Mucosa of descending colon (tissue), 3 donors: ENCODE results near the gene SLX1A. TPM values are rescaled to one million over a fixed set of nuclear protein-coding genes. Genes with fewer than 3 reads are reported as not detected.

ENCODE experiments used
- ATAC-seq: fragments of 200-7000 bp; cut with Tn5 transposase; one replicate; pipeline ENCODE4 v1.9.1; 2020; ENCODE audit warnings: mild to moderate bottlenecking, moderate library complexity
- DNase-seq, 3 donors: peaks; one replicate each; pipeline ENCODE4 v3.0.0-alpha.2; 2020
- H3K36me3 ChIP-seq: fragments of 200-600 bp; one replicate; pipeline ENCODE4 v1.8.0; 2021; ENCODE audit warnings: low read depth, mild to moderate bottlenecking
- H3K4me1 ChIP-seq: fragments of 200-600 bp; one replicate; pipeline ENCODE4 v1.8.0; 2021; ENCODE audit warnings: low read depth, mild to moderate bottlenecking
- H3K4me3 ChIP-seq: fragments of 200-600 bp; one replicate; pipeline ENCODE4 v1.8.0; 2021; ENCODE audit warnings: mild to moderate bottlenecking
- H3K9me3 ChIP-seq: fragments of 200-600 bp; one replicate; pipeline ENCODE4 v1.8.0; 2021; ENCODE audit warnings: mild to moderate bottlenecking
- intact Hi-C, 2 donors: fragments of 100-400 bp; cut with DNase I in 1 of 2; cut with micrococcal nuclease in 1 of 2; formaldehyde crosslinking; loops; one replicate each; pipeline versions ENCODE4 v1.11.0 to v1.11.1; 2022; cut with DNase I, micrococcal nuclease
- total RNA-seq, 3 donors: library from RNA; stranded (reverse); fragmentation: NEBNext Ultra II Directional in 2 of 3; extraction: Animal tissue kit (Norgen Biotek cat#: 25700) in 2 of 3; gene quantifications; one replicate each; pipeline versions ENCODE4 v1.2.1 to v1.2.4, GENCODE V29; 2021 to 2023
- TF ChIP-seq, protein P1 (sequence below): fragments of 200-600 bp; IDR thresholded peaks from one replicate; pipeline ENCODE4 v1.8.0; 2022; ENCODE audit warnings: antibody characterized with exemption, mild to moderate bottlenecking
- donor health status: DM: no; HTN: no; CAD: no; lungs with moderate emphysema.
- donor health status: DM: no; HTN: no; CAD: no.
- donor health status: DM: no; HTN: yes; CAD: no.

Gene SLX1A
- total RNA-seq, 3 donors from 2014 or later: 52.8 to 100 (median 68.0) TPM

DNA sequence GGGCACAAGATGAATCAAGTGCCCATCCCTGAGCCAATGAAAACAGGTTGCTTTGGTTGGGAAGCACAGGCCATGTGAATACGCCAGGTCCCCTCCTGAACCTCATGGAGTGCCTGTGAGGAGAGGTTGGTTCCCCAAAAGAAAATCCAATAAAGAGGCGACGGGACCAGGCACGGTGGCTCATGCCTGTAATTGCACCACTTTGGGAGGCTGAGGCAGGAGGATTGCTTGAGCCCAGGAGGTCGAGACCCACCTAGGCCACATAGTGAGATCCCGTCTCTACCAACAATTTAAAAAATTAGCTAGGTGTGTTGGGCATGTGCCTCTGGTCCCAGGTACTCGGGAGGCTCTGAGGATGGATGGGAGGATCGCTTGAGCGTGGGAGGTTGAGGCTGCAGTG lies 13.7 kb upstream of the SLX1A start:
- H3K4me3 ChIP-seq: no peak overlapping the region
- ATAC-seq (no peak), DNase-seq (no peak)
- no peaks in the 10 kb centered on the region for H3K9me3 ChIP-seq
- intact Hi-C loops: no loop called here
- peaks cover 4% of the 10 kb centered on the region for H3K4me1 ChIP-seq
- H3K36me3 ChIP-seq: no peaks in the 10 kb centered on the region
- TF ChIP-seq, protein P1, sequence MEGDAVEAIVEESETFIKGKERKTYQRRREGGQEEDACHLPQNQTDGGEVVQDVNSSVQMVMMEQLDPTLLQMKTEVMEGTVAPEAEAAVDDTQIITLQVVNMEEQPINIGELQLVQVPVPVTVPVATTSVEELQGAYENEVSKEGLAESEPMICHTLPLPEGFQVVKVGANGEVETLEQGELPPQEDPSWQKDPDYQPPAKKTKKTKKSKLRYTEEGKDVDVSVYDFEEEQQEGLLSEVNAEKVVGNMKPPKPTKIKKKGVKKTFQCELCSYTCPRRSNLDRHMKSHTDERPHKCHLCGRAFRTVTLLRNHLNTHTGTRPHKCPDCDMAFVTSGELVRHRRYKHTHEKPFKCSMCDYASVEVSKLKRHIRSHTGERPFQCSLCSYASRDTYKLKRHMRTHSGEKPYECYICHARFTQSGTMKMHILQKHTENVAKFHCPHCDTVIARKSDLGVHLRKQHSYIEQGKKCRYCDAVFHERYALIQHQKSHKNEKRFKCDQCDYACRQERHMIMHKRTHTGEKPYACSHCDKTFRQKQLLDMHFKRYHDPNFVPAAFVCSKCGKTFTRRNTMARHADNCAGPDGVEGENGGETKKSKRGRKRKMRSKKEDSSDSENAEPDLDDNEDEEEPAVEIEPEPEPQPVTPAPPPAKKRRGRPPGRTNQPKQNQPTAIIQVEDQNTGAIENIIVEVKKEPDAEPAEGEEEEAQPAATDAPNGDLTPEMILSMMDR: no peak

DNA sequence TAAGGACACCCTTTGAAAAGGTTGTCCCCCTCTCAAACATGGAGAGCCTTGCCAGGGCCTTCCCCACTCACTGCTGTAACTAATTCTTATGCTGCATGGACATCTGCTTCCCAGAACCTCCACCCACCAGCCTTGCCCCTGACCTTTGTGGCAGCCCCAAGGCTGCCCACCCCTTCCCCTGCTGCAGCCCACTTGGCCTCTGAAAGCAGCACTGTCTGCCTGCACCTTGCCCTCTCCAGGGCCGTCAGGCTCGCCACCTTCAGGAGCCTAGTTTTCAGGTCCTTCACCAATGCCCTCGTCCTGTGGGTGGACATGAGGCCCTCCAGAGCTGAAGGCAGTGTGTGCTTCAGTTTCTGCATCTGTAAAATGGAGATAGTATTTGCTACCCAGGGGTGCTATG lies 12.9 kb upstream of the SLX1A start:
- ATAC-seq (no peak), DNase-seq (peak in 1 of 3 donors; percentile 34)
- intact Hi-C loops: no loop called here
- no peaks in the 10 kb centered on the region for H3K36me3 ChIP-seq
- TF ChIP-seq, protein P1: no peak
- H3K4me1 ChIP-seq: peaks cover 4% of the 10 kb centered on the region
- H3K9me3 ChIP-seq: no peaks in the 10 kb centered on the region
- no peak overlapping the region for H3K4me3 ChIP-seq

DNA sequence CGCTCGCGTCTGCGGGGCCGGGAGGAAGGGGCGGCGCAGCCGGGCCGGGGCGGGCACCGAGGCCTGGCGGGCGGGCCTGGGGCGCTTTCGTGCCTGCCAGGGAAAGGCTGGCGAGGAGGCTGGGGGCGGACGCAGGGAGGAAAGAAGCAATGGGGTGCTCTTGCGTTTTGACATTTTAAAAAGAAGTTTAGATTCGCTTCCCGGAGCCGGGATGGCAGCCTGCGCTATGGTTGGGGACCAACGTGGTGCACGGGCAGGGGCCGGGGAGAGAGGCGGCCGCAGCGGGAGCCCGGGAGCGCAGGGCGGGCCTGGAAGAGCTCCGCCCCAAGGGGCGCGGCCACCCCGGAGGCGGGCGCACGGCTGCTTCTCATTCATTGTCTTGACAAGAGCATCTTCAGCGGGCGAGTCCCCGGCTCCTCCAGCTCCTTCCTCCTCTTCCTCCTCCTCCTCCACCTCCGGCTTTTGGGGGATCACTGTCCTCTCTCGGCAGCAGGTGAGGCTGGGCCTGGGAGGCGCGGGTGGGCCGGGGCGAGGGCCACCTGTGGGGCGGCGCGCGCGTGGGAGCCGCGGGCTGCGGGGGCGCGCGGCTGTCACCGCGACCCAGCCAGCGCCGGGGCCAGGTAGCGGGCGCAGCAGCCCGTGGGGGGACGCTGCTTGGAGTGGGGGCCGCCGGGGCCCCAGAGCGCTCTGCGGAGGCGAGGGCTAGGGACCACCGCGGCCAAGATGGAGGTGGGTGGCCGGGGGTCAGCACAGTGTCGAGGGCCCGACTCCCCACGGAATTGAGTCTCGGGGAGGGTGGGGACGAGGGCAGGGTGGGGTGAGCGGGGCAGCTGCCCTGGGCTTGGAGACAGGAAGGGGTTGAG lies 10.2 kb upstream of the SLX1A start, which contains the start of gene CORO1A:
TSS of gene CORO1A (plus strand) at position 370 of the 863 bp plus-strand sequence. CDS start 1,608 bp downstream, outside the sequence.
- ATAC-seq (peak; percentile 65), DNase-seq (peak; percentile 90 to 95 (median 93))
- H3K9me3 ChIP-seq: no peaks in the 10 kb centered on the region
- H3K4me1 ChIP-seq: peaks cover 9% of the 10 kb centered on the region
- H3K4me3 ChIP-seq: peak within 1 kb of the TSS; percentile 22
- no peaks in the 10 kb centered on the region for H3K36me3 ChIP-seq
- intact Hi-C loops: no loop called here
- TF ChIP-seq, protein P1: no peak

DNA sequence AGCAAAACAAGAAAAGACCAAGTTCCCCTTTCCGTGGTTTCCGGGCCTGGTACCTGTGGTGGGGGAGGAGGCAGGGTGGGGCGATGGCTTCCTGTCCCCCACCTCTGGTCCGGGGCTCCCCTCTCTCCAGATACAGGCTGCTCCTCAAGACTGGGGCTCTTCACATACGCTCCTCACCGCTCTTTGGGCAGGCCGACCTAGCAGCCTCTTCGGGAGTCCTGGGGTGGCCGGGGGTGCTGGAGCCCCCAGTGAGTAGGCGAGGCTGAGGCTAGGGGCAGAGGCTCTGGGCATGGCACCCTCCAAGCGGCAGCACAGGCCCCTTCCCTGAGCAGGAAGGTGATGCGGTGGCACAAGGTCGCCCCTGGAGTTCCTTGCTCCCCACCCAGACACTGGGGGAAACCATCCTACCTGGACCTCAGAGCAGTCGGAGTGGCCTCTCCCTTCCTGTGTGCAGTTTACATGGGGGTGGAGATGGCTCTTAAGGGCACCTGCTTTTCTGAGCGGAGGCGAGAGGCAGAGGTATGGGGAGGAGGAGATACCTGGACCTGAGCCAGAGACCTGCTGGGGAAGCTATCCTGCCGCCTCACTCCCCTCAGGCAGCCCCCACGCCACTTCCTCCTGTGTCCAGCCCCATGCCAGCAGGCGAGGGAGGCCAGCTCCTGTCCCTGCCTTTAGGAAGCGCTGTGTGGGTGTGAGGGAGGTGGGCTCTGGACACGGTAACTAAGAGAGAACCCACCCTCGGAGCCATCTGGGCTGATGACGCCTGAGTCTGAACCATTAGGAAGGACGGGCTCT lies 9.4 kb upstream of the SLX1A start:
- ATAC-seq: peak; percentile 57
- Histone ChIP-seq H3K4me3 (peak overlapping the region; percentile 22), H3K4me1 (peaks cover 5% of the 10 kb centered on the region), H3K36me3 (no peaks in the 10 kb centered on the region), H3K9me3 (no peaks in the 10 kb centered on the region)
- DNase-seq: peak; percentile 55 to 88 (median 67)
- TF ChIP-seq, protein P1: no peak
- intact Hi-C loops: no loop called here

DNA sequence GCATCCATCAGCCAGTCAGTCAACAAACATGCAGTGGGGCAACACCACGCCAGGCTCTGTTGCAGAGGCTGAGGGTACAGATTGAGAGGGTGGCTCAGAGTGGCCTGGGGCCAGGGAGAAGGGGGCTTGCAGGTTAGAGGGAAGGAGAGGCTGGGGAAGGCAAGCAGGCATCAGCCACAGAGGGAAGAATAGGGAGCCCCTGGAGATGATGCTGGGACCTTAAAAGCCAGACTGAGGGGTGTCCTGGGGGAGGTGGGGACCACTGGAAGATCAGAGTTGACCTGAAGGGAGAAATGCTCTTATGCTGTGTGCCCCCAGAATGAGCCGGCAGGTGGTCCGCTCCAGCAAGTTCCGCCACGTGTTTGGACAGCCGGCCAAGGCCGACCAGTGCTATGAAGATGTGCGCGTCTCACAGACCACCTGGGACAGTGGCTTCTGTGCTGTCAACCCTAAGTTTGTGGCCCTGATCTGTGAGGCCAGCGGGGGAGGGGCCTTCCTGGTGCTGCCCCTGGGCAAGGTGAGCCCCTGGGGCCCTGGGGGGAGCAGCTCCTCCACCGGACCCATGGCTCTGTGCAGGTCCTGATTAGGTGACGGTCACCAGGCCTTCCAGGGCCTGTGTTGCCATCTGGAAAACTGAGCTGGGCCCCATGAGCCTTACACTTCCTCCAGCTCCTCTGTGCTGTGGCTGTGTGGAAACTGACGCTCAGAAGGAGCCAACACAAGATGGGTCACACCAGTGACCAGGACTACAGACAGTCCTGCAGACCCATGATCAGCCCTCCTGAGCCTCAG lies 8.6 kb upstream of the SLX1A start:
- intact Hi-C loops: no loop called here
- TF ChIP-seq, protein P1: no peak
- Histone ChIP-seq H3K36me3 (no peaks in the 10 kb centered on the region), H3K9me3 (no peaks in the 10 kb centered on the region), H3K4me3 (peak overlapping the region; percentile 22), H3K4me1 (peaks cover 5% of the 10 kb centered on the region)
- peak; percentile 30 to 74 (median 59) for DNase-seq
- ATAC-seq: no peak
